HCT116 (cell line): ENCODE results near the gene ALDH1L1. TPM values are rescaled to one million over a fixed set of nuclear protein-coding genes. Genes with fewer than 3 reads are reported as not detected.

ENCODE experiments used
- ATAC-seq: fragments of 200-7000 bp; cut with Tn5 transposase; 2 replicates; pipeline ENCODE4 v1.9.1; 2020; ENCODE audit warnings: mild to moderate bottlenecking, moderate library complexity
- BruUV-seq: library from RNA; stranded (reverse); fragments of 400-500 nt; replicated peaks from 2 replicates; lab custom pipeline; 2021; lab: Mats Ljungman, UMichigan
- CTCF ChIA-PET: fragments of 300-600 bp; sonication (Branson Sonifier 250); formaldehyde crosslinking; loops from one replicate; lab custom pipeline; 2021; ENCODE audit warnings: antibody characterized with exemption; lab: Charles Lee
- POLR2A ChIA-PET: fragments of 300-600, 350-600 bp; sonication (Branson Sonifier 250); formaldehyde crosslinking; loops from one replicate; lab custom pipeline; 2021; ENCODE audit warnings: antibody characterized with exemption; lab: Charles Lee
- RAD21 ChIA-PET, 2 experiments: fragments of 300-600 bp; sonication (Branson Sonifier 250); formaldehyde crosslinking; loops; one replicate each; lab custom pipeline; 2023; ENCODE audit warnings: low total read pairs in 2 of 2; ENCODE audit not compliant: uncharacterized antibody in 2 of 2, unreplicated experiment in 2 of 2, low non-redundant PET in 1 of 2; lab: Charles Lee
- DNase-seq: peaks from one replicate; pipeline ENCODE4 v3.0.0-alpha.2; 2010; ENCODE audit warnings: low read depth, low spot score
- H2AFZ ChIP-seq: fragments of 200-600 bp; shearing (Covaris generic), sonication (generic); 2 replicates; pipeline ENCODE4 v1.6.1; 2017; ENCODE audit warnings: low read depth, mixed run types, mixed read lengths, antibody characterized with exemption, low read length; ENCODE audit not compliant: poor library complexity, severe bottlenecking
- H3K27ac ChIP-seq: 2 replicates; pipeline ENCODE4 v1.5.1; 2012; ENCODE audit warnings: low read depth, low read length
- H3K27me3 ChIP-seq: fragments of 200-600 bp; sonication (generic); 2 replicates; pipeline ENCODE4 v1.6.1; 2016; ENCODE audit warnings: mixed run types, low read length, mixed read lengths; ENCODE audit not compliant: insufficient read depth
- H3K36me3 ChIP-seq, 2 experiments: fragments of 200-500 bp in 1 of 2; fragments of 200-600 bp in 1 of 2; sonication (Bioruptor generic) in 1 of 2; sonication (generic) in 1 of 2; 2 replicates each; pipeline versions ENCODE4 v1.5.1 to v1.6.1; 2014 to 2016; ENCODE audit warnings: low read length in 2 of 2, inconsistent platforms in 1 of 2, mixed read lengths in 1 of 2, mixed run types in 1 of 2; ENCODE audit not compliant: insufficient read depth in 2 of 2, control insufficient read depth in 1 of 2
- H3K4me1 ChIP-seq, 2 experiments: fragments of 200-600 bp in 1 of 2; sonication (generic) in 1 of 2; 2 replicates each; pipeline versions ENCODE4 v1.5.1 to v1.6.1; 2012 to 2017; ENCODE audit warnings: low read length in 2 of 2, inconsistent platforms in 1 of 2, mild to moderate bottlenecking in 1 of 2, mixed read lengths in 1 of 2, mixed run types in 1 of 2, moderate library complexity in 1 of 2; ENCODE audit not compliant: insufficient read depth in 2 of 2, control insufficient read depth in 1 of 2
- H3K4me2 ChIP-seq: fragments of 200-600 bp; sonication (generic); 2 replicates; pipeline ENCODE4 v1.6.1; 2017; ENCODE audit warnings: mixed run types, low read length, mixed read lengths
- H3K4me3 ChIP-seq, 2 experiments: fragments of 200-600 bp in 1 of 2; sonication (generic) in 1 of 2; replicated peaks in 1 of 2; 2 replicates each; pipeline ENCODE4 v1.5.1; 2011 to 2016; ENCODE audit warnings: low read length in 2 of 2, control low read depth in 1 of 2, low read depth in 1 of 2, mild to moderate bottlenecking in 1 of 2, mixed read lengths in 1 of 2, mixed run types in 1 of 2
- H3K79me2 ChIP-seq: fragments of 200-600 bp; sonication (generic); 2 replicates; pipeline ENCODE4 v1.6.1; 2017; ENCODE audit warnings: mild to moderate bottlenecking, mixed run types, low read length, moderate library complexity, mixed read lengths; ENCODE audit not compliant: insufficient read depth
- H3K9ac ChIP-seq: fragments of 200-600 bp; sonication (generic); 2 replicates; pipeline ENCODE4 v1.6.1; 2016; ENCODE audit warnings: low read length, mixed read lengths
- H3K9me2 ChIP-seq: fragments of 200-600 bp; sonication (generic), shearing (Covaris generic); 2 replicates; pipeline ENCODE4 v1.6.1; 2017; ENCODE audit warnings: mixed run types, mild to moderate bottlenecking, moderate library complexity; ENCODE audit not compliant: insufficient read depth
- H3K9me3 ChIP-seq, 2 experiments: fragments of 200-500 bp in 1 of 2; fragments of 200-600 bp in 1 of 2; sonication (Bioruptor generic) in 1 of 2; sonication (generic) in 1 of 2; 2 replicates each; pipeline ENCODE4 v1.6.1; 2014 to 2017; ENCODE audit warnings: low read length in 2 of 2, mixed read lengths in 2 of 2, inconsistent platforms in 1 of 2, low read depth in 1 of 2, mild to moderate bottlenecking in 1 of 2, mixed run types in 1 of 2, moderate library complexity in 1 of 2; ENCODE audit not compliant: control insufficient read depth in 1 of 2, insufficient read depth in 1 of 2
- H4K20me1 ChIP-seq: fragments of 200-600 bp; sonication (generic), shearing (Covaris generic); 2 replicates; pipeline ENCODE4 v1.6.1; 2017; ENCODE audit warnings: mixed run types, mild to moderate bottlenecking, moderate library complexity; ENCODE audit not compliant: insufficient read depth
- CBX3 ChIP-seq: IDR thresholded peaks from 2 replicates; pipeline ENCODE4 v1.6.1; 2012; ENCODE audit warnings: low read depth
- CEBPB ChIP-seq: IDR thresholded peaks from 2 replicates; pipeline ENCODE4 v1.6.1; 2012; ENCODE audit warnings: low read depth
- ELF1 ChIP-seq: IDR thresholded peaks from 2 replicates; pipeline ENCODE4 v1.6.1; 2012; ENCODE audit warnings: low read depth, borderline replicate concordance
- EZH2 ChIP-seq: fragments of 200-600 bp; sonication (generic); IDR thresholded peaks from 2 replicates; pipeline ENCODE4 v1.6.1; 2017; ENCODE audit warnings: antibody characterized with exemption, mixed run types
- JUND ChIP-seq: IDR thresholded peaks from 2 replicates; pipeline ENCODE4 v1.6.1; 2012
- POLR2A ChIP-seq: IDR thresholded peaks from 2 replicates; pipeline ENCODE4 v1.7.0; 2011; ENCODE audit warnings: borderline replicate concordance; ENCODE audit not compliant: insufficient read depth, insufficient read length; ENCODE audit errors: extremely low read depth
- TCF7L2 ChIP-seq: IDR thresholded peaks from 2 replicates; pipeline ENCODE4 v1.7.0; 2011; ENCODE audit warnings: borderline replicate concordance, inconsistent platforms; ENCODE audit not compliant: insufficient read depth, insufficient read length; ENCODE audit errors: extremely low read depth
- ZFX ChIP-seq: fragments of 450-650 bp; IDR thresholded peaks from 2 replicates; pipeline ENCODE4 v1.6.1; 2017
- ZNF274 ChIP-seq: fragments of 200-500 bp; sonication (Bioruptor generic); IDR thresholded peaks from 2 replicates; pipeline ENCODE4 v1.6.1; 2014; ENCODE audit warnings: mild to moderate bottlenecking, low read depth, low read length, inconsistent platforms
- intact Hi-C: fragments of 100-400 bp; cut with micrococcal nuclease; formaldehyde crosslinking; loops from 2 replicates; pipeline ENCODE4 v1.10.0; 2022
- total RNA-seq: library from RNA; stranded (reverse); gene quantifications from one replicate; pipeline ENCODE4 v1.2.1, GENCODE V29; 2021; ENCODE audit not compliant: unreplicated experiment
- TF ChIP-seq, protein P1 (sequence below): IDR thresholded peaks from 2 replicates; pipeline ENCODE4 v1.6.1; 2011; ENCODE audit warnings: mild to moderate bottlenecking, low read length, moderate library complexity; ENCODE audit not compliant: insufficient replicate concordance; ENCODE audit errors: extremely low read depth
- TF ChIP-seq, protein P2 (sequence below), 3 experiments: fragments of 200-600 bp in 1 of 3; sonication (generic) in 1 of 3; IDR thresholded peaks in 2 of 3; conservative IDR thresholded peaks in 1 of 3; 2 replicates each; pipeline ENCODE4 v1.5.1; 2012 to 2017; ENCODE audit warnings: low read depth in 2 of 3, low read length in 2 of 3, antibody characterized with exemption in 1 of 3, borderline replicate concordance in 1 of 3, control low read depth in 1 of 3, mild to moderate bottlenecking in 1 of 3, mixed read lengths in 1 of 3, mixed run types in 1 of 3, moderate library complexity in 1 of 3; ENCODE audit not compliant: insufficient read depth in 1 of 3
- TF ChIP-seq, protein P3 (sequence below): IDR thresholded peaks from 2 replicates; pipeline ENCODE4 v1.6.1; 2012; ENCODE audit warnings: low read depth
- TF ChIP-seq, protein P4 (sequence below): IDR thresholded peaks from 2 replicates; pipeline ENCODE4 v1.6.1; 2012

Gene ALDH1L1
- total RNA-seq, 1 experiment from 2014 or later: 0.81 TPM

DNA sequence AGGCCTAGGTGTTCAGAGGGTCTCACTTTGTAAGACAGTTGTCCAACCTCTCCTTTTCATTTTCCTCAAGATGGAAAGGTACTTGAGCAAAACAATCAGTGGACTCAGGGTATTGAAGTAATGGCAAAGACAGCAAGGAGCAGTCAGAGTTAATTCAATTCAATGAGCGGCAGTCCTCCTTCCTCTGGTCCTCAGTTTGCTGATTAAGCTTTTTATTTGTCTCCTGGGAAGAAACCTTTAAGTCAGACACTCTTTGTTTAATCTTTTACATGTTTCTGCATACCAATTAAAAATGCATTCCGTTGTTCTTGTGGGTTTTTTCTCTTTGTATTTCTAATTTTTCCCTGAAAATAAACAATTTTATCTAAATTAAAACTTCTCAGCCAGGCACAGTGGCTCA lies 18.9 kb upstream of the ALDH1L1 start (continued):
- TF ChIP-seq, protein P1, sequence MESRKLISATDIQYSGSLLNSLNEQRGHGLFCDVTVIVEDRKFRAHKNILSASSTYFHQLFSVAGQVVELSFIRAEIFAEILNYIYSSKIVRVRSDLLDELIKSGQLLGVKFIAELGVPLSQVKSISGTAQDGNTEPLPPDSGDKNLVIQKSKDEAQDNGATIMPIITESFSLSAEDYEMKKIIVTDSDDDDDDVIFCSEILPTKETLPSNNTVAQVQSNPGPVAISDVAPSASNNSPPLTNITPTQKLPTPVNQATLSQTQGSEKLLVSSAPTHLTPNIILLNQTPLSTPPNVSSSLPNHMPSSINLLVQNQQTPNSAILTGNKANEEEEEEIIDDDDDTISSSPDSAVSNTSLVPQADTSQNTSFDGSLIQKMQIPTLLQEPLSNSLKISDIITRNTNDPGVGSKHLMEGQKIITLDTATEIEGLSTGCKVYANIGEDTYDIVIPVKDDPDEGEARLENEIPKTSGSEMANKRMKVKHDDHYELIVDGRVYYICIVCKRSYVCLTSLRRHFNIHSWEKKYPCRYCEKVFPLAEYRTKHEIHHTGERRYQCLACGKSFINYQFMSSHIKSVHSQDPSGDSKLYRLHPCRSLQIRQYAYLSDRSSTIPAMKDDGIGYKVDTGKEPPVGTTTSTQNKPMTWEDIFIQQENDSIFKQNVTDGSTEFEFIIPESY: no peak
- TF ChIP-seq POLR2A: no peak
- no peak for TF ChIP-seq JUND
- TF ChIP-seq, protein P2, sequence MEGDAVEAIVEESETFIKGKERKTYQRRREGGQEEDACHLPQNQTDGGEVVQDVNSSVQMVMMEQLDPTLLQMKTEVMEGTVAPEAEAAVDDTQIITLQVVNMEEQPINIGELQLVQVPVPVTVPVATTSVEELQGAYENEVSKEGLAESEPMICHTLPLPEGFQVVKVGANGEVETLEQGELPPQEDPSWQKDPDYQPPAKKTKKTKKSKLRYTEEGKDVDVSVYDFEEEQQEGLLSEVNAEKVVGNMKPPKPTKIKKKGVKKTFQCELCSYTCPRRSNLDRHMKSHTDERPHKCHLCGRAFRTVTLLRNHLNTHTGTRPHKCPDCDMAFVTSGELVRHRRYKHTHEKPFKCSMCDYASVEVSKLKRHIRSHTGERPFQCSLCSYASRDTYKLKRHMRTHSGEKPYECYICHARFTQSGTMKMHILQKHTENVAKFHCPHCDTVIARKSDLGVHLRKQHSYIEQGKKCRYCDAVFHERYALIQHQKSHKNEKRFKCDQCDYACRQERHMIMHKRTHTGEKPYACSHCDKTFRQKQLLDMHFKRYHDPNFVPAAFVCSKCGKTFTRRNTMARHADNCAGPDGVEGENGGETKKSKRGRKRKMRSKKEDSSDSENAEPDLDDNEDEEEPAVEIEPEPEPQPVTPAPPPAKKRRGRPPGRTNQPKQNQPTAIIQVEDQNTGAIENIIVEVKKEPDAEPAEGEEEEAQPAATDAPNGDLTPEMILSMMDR (IDR thresholded peaks at IDR 0.05 in 2 of 3, conservative IDR thresholded peaks at IDR 0.05 in 1 of 3; ENCODE audit: borderline replicate concordance in 1 of 3, insufficient read depth in 1 of 3, low read depth in 2 of 3, low read length in 2 of 3): no peak

DNA sequence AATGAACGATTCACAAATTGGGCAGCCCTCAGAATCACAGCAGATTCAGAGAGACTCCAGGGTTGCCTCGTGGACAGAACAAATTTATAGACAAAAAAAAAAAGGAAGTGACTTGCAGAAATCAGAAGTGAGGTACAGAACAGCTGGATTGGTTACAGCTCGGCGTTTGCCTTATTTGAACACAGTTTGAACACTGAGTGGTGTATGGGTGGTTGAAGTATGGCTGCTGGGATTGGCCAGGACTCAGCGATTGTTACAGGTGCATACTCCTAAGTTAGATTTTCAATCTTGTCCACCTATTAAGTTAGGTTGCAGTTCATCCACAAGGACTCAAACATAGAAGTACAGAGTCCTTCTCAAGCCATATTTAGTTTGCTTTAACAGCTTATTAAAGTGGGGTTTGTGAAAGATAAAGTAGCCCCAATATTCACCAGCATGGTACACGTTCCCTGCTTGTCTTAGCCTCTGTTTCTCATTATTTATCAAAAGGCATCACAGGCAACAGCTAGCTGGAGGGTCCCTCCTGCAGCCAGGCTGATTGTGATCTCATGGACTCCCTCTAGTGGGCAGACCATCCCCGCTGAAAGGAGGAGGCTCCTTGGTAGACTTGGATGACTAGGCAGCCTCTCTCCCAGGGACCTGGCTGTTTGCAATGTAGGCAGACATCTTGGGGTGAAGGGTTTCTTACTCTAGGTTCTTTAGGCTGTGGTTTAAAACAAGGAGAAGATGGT lies 17.6 kb upstream of the ALDH1L1 start:
- Histone ChIP-seq H3K4me3 (no peak overlapping the region), H3K9me3 (peaks cover 5 to 8% of the 10 kb centered on the region in 2 experiments; a peak in 3 of 4 replicates), H3K27ac (no peak overlapping the region), H3K4me2 (no peak overlapping the region), H3K27me3 (no peaks in the 10 kb centered on the region), H3K4me1 (0 out of 4 replicates have a peak, but pooled peaks cover 0 to 4% of the 10 kb centered on the region in 2 experiments), H2AFZ (peak overlapping the region; percentile 78), H3K9me2 (no peaks in the 10 kb centered on the region), H3K36me3 (no peaks in the 10 kb centered on the region), H4K20me1 (no peaks in the 10 kb centered on the region), H3K9ac (no peak overlapping the region), H3K79me2 (no peaks in the 10 kb centered on the region)
- CTCF ChIA-PET: interaction anchor here (0.6 to 3.3 kb wide), 5 partner anchors 9 to 658 kb away, joined by 3 to 15 read pairs (median 3); no protein-coding TSS in a partner anchor
- RAD21 ChIA-PET: interaction anchor here in 1 of 2 experiments (1.0 kb wide), 1 partner anchor 64 kb away, joined by 3 read pairs; no protein-coding TSS in a partner anchor
- peak; percentile 100 for ATAC-seq
- intact Hi-C loops: loop anchor here (2.0 kb wide), 1 partner anchor 191 kb away; no protein-coding TSS in a partner anchor
- no TSS peak for BruUV-seq
- peak; percentile 67 for DNase-seq
- POLR2A ChIA-PET: interaction anchor here (1.4 kb wide), 1 partner anchor 10 kb away, joined by 3 read pairs; no protein-coding TSS in a partner anchor
- TF ChIP-seq, protein P3, sequence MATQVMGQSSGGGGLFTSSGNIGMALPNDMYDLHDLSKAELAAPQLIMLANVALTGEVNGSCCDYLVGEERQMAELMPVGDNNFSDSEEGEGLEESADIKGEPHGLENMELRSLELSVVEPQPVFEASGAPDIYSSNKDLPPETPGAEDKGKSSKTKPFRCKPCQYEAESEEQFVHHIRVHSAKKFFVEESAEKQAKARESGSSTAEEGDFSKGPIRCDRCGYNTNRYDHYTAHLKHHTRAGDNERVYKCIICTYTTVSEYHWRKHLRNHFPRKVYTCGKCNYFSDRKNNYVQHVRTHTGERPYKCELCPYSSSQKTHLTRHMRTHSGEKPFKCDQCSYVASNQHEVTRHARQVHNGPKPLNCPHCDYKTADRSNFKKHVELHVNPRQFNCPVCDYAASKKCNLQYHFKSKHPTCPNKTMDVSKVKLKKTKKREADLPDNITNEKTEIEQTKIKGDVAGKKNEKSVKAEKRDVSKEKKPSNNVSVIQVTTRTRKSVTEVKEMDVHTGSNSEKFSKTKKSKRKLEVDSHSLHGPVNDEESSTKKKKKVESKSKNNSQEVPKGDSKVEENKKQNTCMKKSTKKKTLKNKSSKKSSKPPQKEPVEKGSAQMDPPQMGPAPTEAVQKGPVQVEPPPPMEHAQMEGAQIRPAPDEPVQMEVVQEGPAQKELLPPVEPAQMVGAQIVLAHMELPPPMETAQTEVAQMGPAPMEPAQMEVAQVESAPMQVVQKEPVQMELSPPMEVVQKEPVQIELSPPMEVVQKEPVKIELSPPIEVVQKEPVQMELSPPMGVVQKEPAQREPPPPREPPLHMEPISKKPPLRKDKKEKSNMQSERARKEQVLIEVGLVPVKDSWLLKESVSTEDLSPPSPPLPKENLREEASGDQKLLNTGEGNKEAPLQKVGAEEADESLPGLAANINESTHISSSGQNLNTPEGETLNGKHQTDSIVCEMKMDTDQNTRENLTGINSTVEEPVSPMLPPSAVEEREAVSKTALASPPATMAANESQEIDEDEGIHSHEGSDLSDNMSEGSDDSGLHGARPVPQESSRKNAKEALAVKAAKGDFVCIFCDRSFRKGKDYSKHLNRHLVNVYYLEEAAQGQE: no peak
- TF ChIP-seq CEBPB (no peak), EZH2 (no peak), ZNF274 (no peak), JUND (no peak), ZFX (no peak), ELF1 (no peak), CBX3 (peak; percentile 62; the same call in 1 of the 2 replicates), TCF7L2 (no peak)
- TF ChIP-seq, protein P4, sequence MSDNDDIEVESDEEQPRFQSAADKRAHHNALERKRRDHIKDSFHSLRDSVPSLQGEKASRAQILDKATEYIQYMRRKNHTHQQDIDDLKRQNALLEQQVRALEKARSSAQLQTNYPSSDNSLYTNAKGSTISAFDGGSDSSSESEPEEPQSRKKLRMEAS: no peak
